ENCODE measurements around the gene NID2. TPM values are rescaled to one million over a fixed set of nuclear protein-coding genes. Genes with fewer than 3 reads are reported as not detected.

NID2 gene
- total and polyA plus RNA-seq, 2 experiments from 2014 or later: 52.8 to 65.7 TPM

- Histone ChIP-seq H3K4me2 (peak overlapping the region; percentile 52), H2AFZ (peak overlapping the region; percentile 2), H3K36me3 (replicated peaks; ENCODE audit: insufficient read depth, low read depth) (no peaks in the 10 kb centered on the region), H3K4me3 (no peak overlapping the region), H3K9me3 (ENCODE audit: low read depth) (no peaks in the 10 kb centered on the region), H4K20me1 (ENCODE audit: insufficient read depth, poor library complexity, severe bottlenecking) (no peaks in the 10 kb centered on the region), H3K27ac (peak overlapping the region; percentile 20), H3K27me3 (peaks cover 5% of the 10 kb centered on the region), H3K4me1 (ENCODE audit: insufficient read depth) (peaks cover 32% of the 10 kb centered on the region), H3K79me2 (peaks cover 10% of the 10 kb centered on the region), H3K9me2 (replicated peaks; ENCODE audit: insufficient read depth) (no peaks in the 10 kb centered on the region)
- WGBS (ENCODE audit: low lambda C conversion rate, missing lambda C conversion rate): 57% methylated on average over 1 of the region's 1 CpG
- no peak for DNase-seq (ENCODE audit: low spot score)
- TF ChIP-seq EZH2phosphoT487 (IDR thresholded peaks at IDR 0.05; ENCODE audit: low read depth, severe bottlenecking, unreplicated experiment) (no peak), CTCF (IDR thresholded peaks at IDR 0.05; ENCODE audit: poor library complexity) (no peak), EZH2 (IDR thresholded peaks at IDR 0.05; ENCODE audit: borderline replicate concordance) (no peak)
Observed at GRCh38 chr14:52061890-52062289, 7.0 kb downstream of the NID2 start.

GRCh38 chr14:52061390-52061789 lies 7.5 kb downstream of the NID2 start:
- Histone ChIP-seq H3K4me3 (no peak overlapping the region), H3K4me2 (peak overlapping the region; percentile 52), H3K9me2 (replicated peaks; ENCODE audit: insufficient read depth) (no peaks in the 10 kb centered on the region), H2AFZ (peak overlapping the region; percentile 2), H3K9me3 (ENCODE audit: low read depth) (no peaks in the 10 kb centered on the region), H3K4me1 (ENCODE audit: insufficient read depth) (peaks cover 32% of the 10 kb centered on the region), H3K27me3 (peaks cover under 1% of the 10 kb centered on the region), H3K27ac (peak overlapping the region; percentile 20), H3K79me2 (peaks cover 5% of the 10 kb centered on the region), H3K36me3 (replicated peaks; ENCODE audit: insufficient read depth, low read depth) (no peaks in the 10 kb centered on the region), H4K20me1 (ENCODE audit: insufficient read depth, poor library complexity, severe bottlenecking) (no peaks in the 10 kb centered on the region)
- WGBS (ENCODE audit: low lambda C conversion rate, missing lambda C conversion rate): 61% methylated on average over 5 of the region's 5 CpGs
- DNase-seq (ENCODE audit: low spot score): no peak
- TF ChIP-seq EZH2phosphoT487 (IDR thresholded peaks at IDR 0.05; ENCODE audit: low read depth, severe bottlenecking, unreplicated experiment) (no peak), EZH2 (IDR thresholded peaks at IDR 0.05; ENCODE audit: borderline replicate concordance) (no peak), CTCF (IDR thresholded peaks at IDR 0.05; ENCODE audit: poor library complexity) (no peak)

- H3K9me3 ChIP-seq (ENCODE audit: low read depth): no peaks in the 10 kb centered on the region
- H3K4me2 ChIP-seq: no peak overlapping the region
- no peaks in the 10 kb centered on the region for H3K27me3 ChIP-seq
- whole genome bisulfite sequencing (ENCODE audit: low lambda C conversion rate, missing lambda C conversion rate): 72% methylated on average over 6 of the region's 6 CpGs
- TF ChIP-seq EZH2phosphoT487 (IDR thresholded peaks at IDR 0.05; ENCODE audit: low read depth, severe bottlenecking, unreplicated experiment) (no peak), EZH2 (IDR thresholded peaks at IDR 0.05; ENCODE audit: borderline replicate concordance) (no peak), CTCF (IDR thresholded peaks at IDR 0.05; ENCODE audit: poor library complexity) (no peak)
- no peak for DNase-seq (ENCODE audit: low spot score)
- H3K9me2 ChIP-seq (replicated peaks; ENCODE audit: insufficient read depth): no peaks in the 10 kb centered on the region
- H3K36me3 ChIP-seq (replicated peaks; ENCODE audit: insufficient read depth, low read depth): no peaks in the 10 kb centered on the region
- peaks cover 32% of the 10 kb centered on the region for H3K4me1 ChIP-seq (ENCODE audit: insufficient read depth)
- H3K4me3 ChIP-seq: no peak overlapping the region
- H3K79me2 ChIP-seq: no peaks in the 10 kb centered on the region
- no peaks in the 10 kb centered on the region for H4K20me1 ChIP-seq (ENCODE audit: insufficient read depth, poor library complexity, severe bottlenecking)
- H2AFZ ChIP-seq: no peak overlapping the region
- H3K27ac ChIP-seq: no peak overlapping the region
Observed at GRCh38 chr14:52060080-52060479, 8.8 kb downstream of the NID2 start.

- no peak overlapping the region for H2AFZ ChIP-seq
- H3K27ac ChIP-seq: no peak overlapping the region
- H3K4me1 ChIP-seq (ENCODE audit: insufficient read depth): peaks cover 32% of the 10 kb centered on the region
- H3K36me3 ChIP-seq (replicated peaks; ENCODE audit: insufficient read depth, low read depth): no peaks in the 10 kb centered on the region
- TF ChIP-seq EZH2phosphoT487 (IDR thresholded peaks at IDR 0.05; ENCODE audit: low read depth, severe bottlenecking, unreplicated experiment) (no peak), EZH2 (IDR thresholded peaks at IDR 0.05; ENCODE audit: borderline replicate concordance) (no peak), CTCF (IDR thresholded peaks at IDR 0.05; ENCODE audit: poor library complexity) (no peak)
- H3K9me3 ChIP-seq (ENCODE audit: low read depth): no peaks in the 10 kb centered on the region
- no peak overlapping the region for H3K4me3 ChIP-seq
- no peaks in the 10 kb centered on the region for H3K27me3 ChIP-seq
- H3K4me2 ChIP-seq: no peak overlapping the region
- no peaks in the 10 kb centered on the region for H3K9me2 ChIP-seq (replicated peaks; ENCODE audit: insufficient read depth)
- no peak for DNase-seq (ENCODE audit: low spot score)
- H4K20me1 ChIP-seq (ENCODE audit: insufficient read depth, poor library complexity, severe bottlenecking): no peaks in the 10 kb centered on the region
- H3K79me2 ChIP-seq: no peaks in the 10 kb centered on the region
Observed at GRCh38 chr14:52059649-52060048, 9.2 kb downstream of the NID2 start.
